A549 treated with RU486 at 1 μM for 4 hours (cell line): ENCODE data around the gene NR2E1. TPM values are rescaled to one million over a fixed set of nuclear protein-coding genes. Genes with fewer than 3 reads are reported as not detected.

Source experiments
- total RNA-seq: library from RNA; stranded (reverse); fragments of 200-300 nt; extraction: Qiagen RNA extraction; gene quantifications from 5 replicates; pipeline ENCODE4 v1.2.3, GENCODE V29; 2022; ENCODE audit warnings: low read depth

The NR2E1 gene
- 0.03 TPM in 1 of 5 replicates, not detected in the others for total RNA-seq

GRCh38 chr6:108165714-108166663 lies at the start of gene NR2E1:
Gene NR2E1, plus strand, starts transcription at chr6:108166022. Its CDS starts 744 bp downstream, at chr6:108166766.

Other genes with a start within 250 kb of the NR2E1 start
- 19.4 to 24.7 TPM (median 20.5 TPM) in 5 replicates for gene SEC63, start 207.8 kb upstream of the NR2E1 start, total RNA-seq
- 10.0 to 28.7 TPM (median 21.3 TPM) in 5 replicates for gene OSTM1, start 91.3 kb upstream of the NR2E1 start, total RNA-seq
- gene SNX3, start 95.0 kb downstream of the NR2E1 start, total RNA-seq, result 52.1 to 119 TPM (median 111 TPM) in 5 replicates
- 0.79 to 2.4 TPM (median 1.9 TPM) in 5 replicates for gene AFG1L, start 129.0 kb downstream of the NR2E1 start, total RNA-seq